Measurements from ENCODE around the gene VGLL4. TPM values are rescaled to one million over a fixed set of nuclear protein-coding genes. Genes with fewer than 3 reads are reported as not detected.

The VGLL4 gene
- total RNA-seq, 1 experiment from 2014 or later = 42.1 TPM

- Histone ChIP-seq H3K4me1 (ENCODE audit: insufficient read depth, low read length) (no peaks in the 10 kb centered on the region), H2BK5ac (ENCODE audit: insufficient read length, low read length) (no peak overlapping the region), H3K9ac (ENCODE audit: extremely low read depth, insufficient read length, low read length) (no peak overlapping the region), H3K27ac (ENCODE audit: insufficient read length, low read depth, low read length) (no peak overlapping the region), H3T11ph (ENCODE audit: low read length) (no peak overlapping the region), H3K79me1 (ENCODE audit: insufficient read depth, low read depth, low read length, poor library complexity, severe bottlenecking) (no peaks in the 10 kb centered on the region), H4K5ac (ENCODE audit: insufficient read length, low read depth, low read length) (no peak overlapping the region), H3K4ac (ENCODE audit: low read depth, low read length) (no peak overlapping the region), H3K9me3 (ENCODE audit: control insufficient read depth, low read depth, low read length) (no peaks in the 10 kb centered on the region), H4K91ac (ENCODE audit: insufficient read length, low read depth, low read length) (no peak overlapping the region), H2BK120ac (ENCODE audit: low read depth, low read length, poor library complexity, severe bottlenecking) (no peak overlapping the region), H2AFZ (ENCODE audit: low read length) (no peak overlapping the region), H2BK12ac (ENCODE audit: insufficient read length, low read depth, low read length) (no peak overlapping the region), H4K20me1 (ENCODE audit: control insufficient read depth, insufficient read depth, insufficient read length) (no peaks in the 10 kb centered on the region), H2BK20ac (ENCODE audit: low read depth, low read length, poor library complexity, severe bottlenecking) (no peak overlapping the region), H3K18ac (ENCODE audit: insufficient read length, low read depth, low read length) (no peak overlapping the region), H2AK5ac (ENCODE audit: insufficient read length, low read length) (no peak overlapping the region), H3K23me2 (ENCODE audit: insufficient read length, low read depth, low read length, poor library complexity, severe bottlenecking) (no peaks in the 10 kb centered on the region), H3K27me3 (ENCODE audit: insufficient read depth, low read length) (no peaks in the 10 kb centered on the region), H3K23ac (ENCODE audit: insufficient read length, low read depth, low read length) (no peak overlapping the region), H3K4me2 (ENCODE audit: insufficient read depth, insufficient read length, low read length) (no peak overlapping the region), H2BK15ac (ENCODE audit: low read depth, low read length) (no peak overlapping the region), H3K56ac (ENCODE audit: insufficient read length, low read depth, low read length) (no peak overlapping the region), H3K79me2 (ENCODE audit: insufficient read depth, low read length) (no peaks in the 10 kb centered on the region), H4K8ac (replicated peaks; ENCODE audit: insufficient read length, low read depth, low read length) (no peak overlapping the region), H3K14ac (ENCODE audit: insufficient read depth, low read length) (no peak overlapping the region)
- Mint-ChIP-seq H3K4me3 (no peak overlapping the region), H3K9me3 (no peaks in the 10 kb centered on the region), H3K4me1 (peaks cover 9 to 12% of the 10 kb centered on the region in 2 experiments), H3K27ac (no peak overlapping the region), H3K27me3 (ENCODE audit: low read depth) (no peaks in the 10 kb centered on the region), H3K36me3 (ENCODE audit: insufficient read depth in 1 of 3, low read depth in 3 of 3) (no peaks in the 10 kb centered on the region; a peak in 1 of 7 replicates)
- DNase-seq = no peak
- WGBS (ENCODE audit: extremely low coverage, insufficient read length, low lambda C conversion rate) = no CpG with 5 or more reads among the region's 12 CpGs
- no peak for TF ChIP-seq CTCF (conservative IDR thresholded peaks at IDR 0.05)
Observed at GRCh38 chr3:11536936-11537612, 106.6 kb downstream of the VGLL4 start.

Data from H9 (cell line).